ENCODE results near the gene SEMA4D. TPM values are rescaled to one million over a fixed set of nuclear protein-coding genes. Genes with fewer than 3 reads are reported as not detected.

The SEMA4D gene
- total RNA-seq, 4 donors from 2014 or later: 37.3 to 50.1 (median 42.6) TPM

DNA sequence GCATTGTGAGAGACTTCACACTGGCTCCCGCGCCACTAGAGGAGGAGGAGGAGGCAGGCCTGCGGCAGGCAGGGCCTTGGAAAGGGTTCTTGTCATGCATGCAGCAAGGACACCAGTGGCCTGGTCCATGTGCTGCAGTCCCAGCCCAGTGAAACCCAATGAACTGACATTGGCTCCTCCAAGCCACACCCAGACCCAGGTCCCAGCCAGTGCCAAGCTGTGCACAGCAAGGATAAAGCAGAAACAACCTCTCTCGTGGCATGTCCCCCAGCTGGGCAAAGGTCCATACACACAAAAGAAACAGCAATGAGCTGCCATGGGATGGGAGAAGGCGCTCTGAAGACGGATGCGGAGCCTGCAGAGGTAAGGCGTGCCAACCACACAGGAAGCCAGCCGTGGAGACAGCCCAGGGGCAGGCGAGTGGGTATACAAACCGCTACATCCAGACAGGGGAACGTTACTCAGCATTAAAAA is 89.2 kb downstream of the SEMA4D start:
- Histone ChIP-seq H3K9me3 (no peaks in the 10 kb centered on the region), H3K27ac (no peak overlapping the region), H3K4me1 (no peaks in the 10 kb centered on the region), H3K36me3 (peaks cover 4% of the 10 kb centered on the region), H3K27me3 (no peaks in the 10 kb centered on the region), H3K4me3 (no peak overlapping the region)
- 66% methylated on average over 12 of the region's 12 CpGs for WGBS
- DNase-seq (ENCODE audit: low spot score in 2 of 2): no peak
- TF ChIP-seq EP300 (IDR thresholded peaks at IDR 0.05) (no peak), POLR2AphosphoS5 (IDR thresholded peaks at IDR 0.05) (no peak), POLR2A (IDR thresholded peaks at IDR 0.05) (no peak)
- TF ChIP-seq, protein P1, sequence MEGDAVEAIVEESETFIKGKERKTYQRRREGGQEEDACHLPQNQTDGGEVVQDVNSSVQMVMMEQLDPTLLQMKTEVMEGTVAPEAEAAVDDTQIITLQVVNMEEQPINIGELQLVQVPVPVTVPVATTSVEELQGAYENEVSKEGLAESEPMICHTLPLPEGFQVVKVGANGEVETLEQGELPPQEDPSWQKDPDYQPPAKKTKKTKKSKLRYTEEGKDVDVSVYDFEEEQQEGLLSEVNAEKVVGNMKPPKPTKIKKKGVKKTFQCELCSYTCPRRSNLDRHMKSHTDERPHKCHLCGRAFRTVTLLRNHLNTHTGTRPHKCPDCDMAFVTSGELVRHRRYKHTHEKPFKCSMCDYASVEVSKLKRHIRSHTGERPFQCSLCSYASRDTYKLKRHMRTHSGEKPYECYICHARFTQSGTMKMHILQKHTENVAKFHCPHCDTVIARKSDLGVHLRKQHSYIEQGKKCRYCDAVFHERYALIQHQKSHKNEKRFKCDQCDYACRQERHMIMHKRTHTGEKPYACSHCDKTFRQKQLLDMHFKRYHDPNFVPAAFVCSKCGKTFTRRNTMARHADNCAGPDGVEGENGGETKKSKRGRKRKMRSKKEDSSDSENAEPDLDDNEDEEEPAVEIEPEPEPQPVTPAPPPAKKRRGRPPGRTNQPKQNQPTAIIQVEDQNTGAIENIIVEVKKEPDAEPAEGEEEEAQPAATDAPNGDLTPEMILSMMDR (IDR thresholded peaks at IDR 0.05): no peak

DNA sequence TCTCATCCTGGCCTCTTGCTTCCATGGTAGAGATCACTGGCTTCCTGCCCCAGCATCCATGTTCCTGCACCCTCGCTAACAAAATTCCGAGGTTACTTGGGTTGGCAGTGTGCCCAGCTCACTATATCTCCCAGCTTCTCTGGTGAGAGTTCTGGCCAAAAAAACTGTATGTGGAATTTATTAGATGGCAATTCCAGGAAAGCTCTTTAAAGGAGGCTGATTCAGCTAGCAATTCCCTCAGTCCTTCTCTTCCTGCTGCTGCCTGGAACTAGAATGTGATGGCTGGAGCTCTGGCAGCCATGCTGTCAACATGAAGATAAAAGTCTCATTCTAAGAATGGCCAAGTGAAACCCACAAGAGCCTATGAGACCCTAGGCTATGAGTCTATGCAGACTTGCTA is 90.8 kb downstream of the SEMA4D start:
- no peak for TF ChIP-seq POLR2A (IDR thresholded peaks at IDR 0.05)
- no peak for TF ChIP-seq POLR2AphosphoS5 (IDR thresholded peaks at IDR 0.05)
- TF ChIP-seq, protein P1 (IDR thresholded peaks at IDR 0.05): no peak
- no peak for TF ChIP-seq EP300 (IDR thresholded peaks at IDR 0.05)
- no peaks in the 10 kb centered on the region for H3K4me1 ChIP-seq
- H3K27ac ChIP-seq: no peak overlapping the region
- H3K9me3 ChIP-seq: no peaks in the 10 kb centered on the region
- no peak overlapping the region for H3K4me3 ChIP-seq
- peaks cover 15% of the 10 kb centered on the region for H3K36me3 ChIP-seq
- no peaks in the 10 kb centered on the region for H3K27me3 ChIP-seq
- WGBS: 27% methylated on average over 2 of the region's 2 CpGs
- no peak for DNase-seq (ENCODE audit: low spot score in 2 of 2)

- no peak for DNase-seq (ENCODE audit: low spot score in 2 of 2)
- H3K27ac ChIP-seq: no peak overlapping the region
- H3K36me3 ChIP-seq: peaks cover 26% of the 10 kb centered on the region
- WGBS: 80% methylated on average over 11 of the region's 11 CpGs
- TF ChIP-seq POLR2A (IDR thresholded peaks at IDR 0.05) (no peak), EP300 (IDR thresholded peaks at IDR 0.05) (no peak), POLR2AphosphoS5 (IDR thresholded peaks at IDR 0.05) (no peak)
- TF ChIP-seq, protein P1 (IDR thresholded peaks at IDR 0.05): no peak
- H3K4me1 ChIP-seq: no peaks in the 10 kb centered on the region
- no peaks in the 10 kb centered on the region for H3K9me3 ChIP-seq
- no peaks in the 10 kb centered on the region for H3K27me3 ChIP-seq
- H3K4me3 ChIP-seq: no peak overlapping the region
These were observed 92.1 kb downstream of the SEMA4D start for GRCh38 chr9:89405826-89406225.

GRCh38 chr9:89404074-89404473 is 93.8 kb downstream of the SEMA4D start:
- Histone ChIP-seq H3K4me3 (no peak overlapping the region), H3K27me3 (no peaks in the 10 kb centered on the region), H3K9me3 (no peaks in the 10 kb centered on the region), H3K4me1 (no peaks in the 10 kb centered on the region), H3K36me3 (peaks cover 28% of the 10 kb centered on the region), H3K27ac (no peak overlapping the region)
- 90% methylated on average over 10 of the region's 11 CpGs for WGBS
- DNase-seq (ENCODE audit: low spot score in 2 of 2): no peak
- TF ChIP-seq POLR2AphosphoS5 (IDR thresholded peaks at IDR 0.05) (no peak), POLR2A (IDR thresholded peaks at IDR 0.05) (no peak), EP300 (IDR thresholded peaks at IDR 0.05) (no peak)
- TF ChIP-seq, protein P1 (IDR thresholded peaks at IDR 0.05): no peak

- Histone ChIP-seq H3K4me3 (no peak overlapping the region), H3K27ac (no peak overlapping the region), H3K9me3 (no peaks in the 10 kb centered on the region), H3K4me1 (no peaks in the 10 kb centered on the region), H3K36me3 (peaks cover 28% of the 10 kb centered on the region), H3K27me3 (no peaks in the 10 kb centered on the region)
- DNase-seq (ENCODE audit: low spot score in 2 of 2): no peak
- WGBS: 93% methylated on average over 14 of the region's 14 CpGs
- TF ChIP-seq EP300 (IDR thresholded peaks at IDR 0.05) (no peak), POLR2AphosphoS5 (IDR thresholded peaks at IDR 0.05) (no peak), POLR2A (IDR thresholded peaks at IDR 0.05) (no peak)
- TF ChIP-seq, protein P1 (IDR thresholded peaks at IDR 0.05): no peak
These were observed 95.1 kb downstream of the SEMA4D start for GRCh38 chr9:89402695-89403427.
